K562 (cell line): ENCODE measurements around the gene GDF9. TPM values are rescaled to one million over a fixed set of nuclear protein-coding genes. Genes with fewer than 3 reads are reported as not detected.

ENCODE experiments used
- ATAC-seq: fragments of 200-7000 bp; cut with Tn5 transposase; 3 replicates; pipeline ENCODE4 v1.9.1; 2020; ENCODE audit warnings: moderate library complexity
- BruUV-seq: library from RNA; stranded (reverse); fragments of 400-500 nt; replicated peaks from 2 replicates; lab custom pipeline; 2021; lab: Mats Ljungman, UMichigan
- CTCF ChIA-PET: fragments of 300-600 bp; formaldehyde crosslinking; extraction: SDS; loops from one replicate; lab custom pipeline; 2021; ENCODE audit warnings: low intra/inter-chr PET ratio; lab: Yijun Ruan, JAX
- POLR2A ChIA-PET: fragments of 300-600, 350-650 bp; sonication (Branson Sonifier 250); formaldehyde crosslinking; extraction: SDS; loops from one replicate; lab custom pipeline; 2021; ENCODE audit warnings: antibody characterized with exemption, inconsistent platforms; lab: Yijun Ruan, JAX
- DNase-seq, 4 experiments: peaks; one replicate each; pipeline versions ENCODE4 v3.0.0 to v3.0.0-alpha.2; 2011 to 2018; ENCODE audit warnings: low spot score in 3 of 4, mixed read lengths in 3 of 4; ENCODE audit errors: extremely low read depth in 1 of 4
- FAIRE-seq: peaks from 2 replicates; lab custom pipeline; 2011; peaks lifted over from hg19 to GRCh38; lab: Jason Lieb, UNC
- H2AFZ ChIP-seq: 2 replicates; pipeline ENCODE4 v1.6.0; 2011; ENCODE audit warnings: low read depth, low read length, control low read depth, inconsistent platforms
- H3K27ac ChIP-seq: fragments of 200-600 bp; 3 replicates; pipeline ENCODE4 v1.8.0; 2011; ENCODE audit warnings: low read depth, mild to moderate bottlenecking, control low read depth, inconsistent platforms, low read length, moderate library complexity, mixed read lengths; ENCODE audit errors: extremely low read depth
- H3K27me3 ChIP-seq, 2 experiments: fragments of 300-600 bp in 1 of 2; 2 replicates in 1 of 2; 3 replicates in 1 of 2; pipeline versions ENCODE4 v1.6.0 to v1.8.0; 2011; ENCODE audit warnings: inconsistent platforms in 2 of 2, low read length in 2 of 2, mild to moderate bottlenecking in 1 of 2, mixed read lengths in 1 of 2, moderate library complexity in 1 of 2; ENCODE audit not compliant: control insufficient read depth in 2 of 2, insufficient read depth in 2 of 2
- H3K36me3 ChIP-seq: fragments of 300-600 bp; 3 replicates; pipeline ENCODE4 v1.8.0; 2011; ENCODE audit warnings: mild to moderate bottlenecking, low read length, inconsistent platforms; ENCODE audit not compliant: control insufficient read depth, insufficient read depth
- H3K4me1 ChIP-seq, 2 experiments: fragments of 200-600 bp in 1 of 2; replicated peaks in 1 of 2; 2 replicates in 1 of 2; 3 replicates in 1 of 2; pipeline versions ENCODE4 v1.5.1 to v1.8.0; 2011; ENCODE audit warnings: inconsistent platforms in 2 of 2, low read length in 2 of 2, mild to moderate bottlenecking in 1 of 2, mixed read lengths in 1 of 2, moderate library complexity in 1 of 2; ENCODE audit not compliant: control insufficient read depth in 2 of 2, insufficient read depth in 2 of 2
- H3K4me2 ChIP-seq: 2 replicates; pipeline ENCODE4 v1.6.1; 2011; ENCODE audit warnings: low read length, control low read depth, inconsistent platforms, mixed read lengths; ENCODE audit not compliant: insufficient read depth
- H3K4me3 ChIP-seq: fragments of 200-600 bp; sonication (generic), shearing (Covaris generic); 2 replicates; pipeline ENCODE4 v1.5.1; 2016; ENCODE audit warnings: control low read depth, inconsistent platforms
- H3K79me2 ChIP-seq: fragments of 200-600 bp; 3 replicates; pipeline ENCODE4 v1.8.0; 2011; ENCODE audit warnings: low read length, inconsistent platforms; ENCODE audit not compliant: control insufficient read depth, insufficient read depth
- H3K9ac ChIP-seq, 2 experiments: 2 replicates each; pipeline versions ENCODE4 v1.6.0 to v1.6.1; 2011; ENCODE audit warnings: low read depth in 2 of 2, low read length in 2 of 2, control low read depth in 1 of 2, inconsistent platforms in 1 of 2, mild to moderate bottlenecking in 1 of 2, mixed read lengths in 1 of 2; ENCODE audit not compliant: insufficient read depth in 1 of 2
- H3K9me1 ChIP-seq: one replicate; pipeline ENCODE4 v1.6.0; 2011; ENCODE audit warnings: inconsistent platforms, mild to moderate bottlenecking, low read length, moderate library complexity; ENCODE audit not compliant: control insufficient read depth, insufficient read depth
- H3K9me3 ChIP-seq: replicated peaks from 2 replicates; pipeline ENCODE4 v1.5.1; 2011; ENCODE audit warnings: low read depth, low read length, inconsistent platforms; ENCODE audit not compliant: control insufficient read depth, insufficient read depth
- H4K20me1 ChIP-seq: replicated peaks from 2 replicates; pipeline ENCODE4 v1.6.1; 2011; ENCODE audit warnings: low read length, inconsistent platforms, mixed read lengths; ENCODE audit not compliant: control insufficient read depth, insufficient read depth
- KDM1A ChIP-seq, 2 experiments: fragments of 450-650 bp; IDR thresholded peaks; 2 replicates each; pipeline ENCODE4 v1.6.1; 2016; ENCODE audit warnings: mild to moderate bottlenecking in 2 of 2
- PKNOX1 ChIP-seq: fragments of 450-650 bp; IDR thresholded peaks from 2 replicates; pipeline ENCODE4 v1.6.1; 2016
- STAG1 ChIP-seq: sonication (generic); formaldehyde crosslinking; IDR thresholded peaks from 2 replicates; pipeline ENCODE4 v1.5.0; 2020; ENCODE audit warnings: missing genetic modification reagents, borderline replicate concordance
- VEZF1 ChIP-seq: fragments of 200-800 bp; sonication (Bioruptor generic); IDR thresholded peaks from 2 replicates; pipeline ENCODE4 v1.6.1; 2017; ENCODE audit warnings: missing genetic modification characterization, missing compliant biosample characterization
- WGBS: fragments of 100-300 bp; shearing (Covaris generic); methylation state at CpG from one replicate; pipeline ENCODE4 v1.1.6; 2016; ENCODE audit warnings: low coverage, mixed read lengths; ENCODE audit not compliant: insufficient coverage; ENCODE audit errors: missing lambda C conversion rate; 5-methylcytosine and 5-hydroxymethylcytosine counted together
- in situ Hi-C: fragments of 300-500 bp; cut with MboI; formaldehyde crosslinking; loops from 4 replicates; pipeline ENCODE4 v1.15.0; 2018; ENCODE audit warnings: inconsistent platforms, mixed read lengths
- intact Hi-C: fragments of 100-400 bp; cut with micrococcal nuclease; formaldehyde crosslinking; loops from 2 replicates; pipeline ENCODE4 v1.14.2; 2022
- polyA plus RNA-seq, 8 experiments: library from polyadenylated mRNA; depleted of rRNA in 4 of 8; stranded (reverse) in 5 of 8; unstranded in 3 of 8; fragments of >200 nt; fragmentation: Nextera tagmentation in 2 of 8; fragmentation: Illumina TruSeq in 1 of 8; extraction: Ambion mirVana in 2 of 8; extraction: Trizol in 1 of 8; gene quantifications; 2 replicates each; pipeline versions ENCODE4 v1.2.1 to v1.2.3, GENCODE V29; 2011 to 2014; ENCODE audit warnings: inconsistent platforms in 1 of 8, missing spikeins in 1 of 8
- total RNA-seq, 7 experiments: library from RNA; depleted of rRNA in 6 of 7; stranded (reverse); fragments of >200 nt in 6 of 7; fragmentation: Illumina TruSeq in 2 of 7; extraction: Trizol in 2 of 7; gene quantifications; 2 replicates each; pipeline versions ENCODE4 v1.2.1 to v1.2.3, GENCODE V29; 2011 to 2021; ENCODE audit warnings: low replicate concordance in 1 of 7
- TF ChIP-seq, protein P1 (sequence below): sonication (generic); formaldehyde crosslinking; IDR thresholded peaks from 2 replicates; pipeline ENCODE4 v1.8.0; 2023; ENCODE audit warnings: missing genetic modification reagents, mild to moderate bottlenecking, borderline replicate concordance

Gene GDF9
- total and polyA plus RNA-seq, 9 of the 15 experiments (the other 6 are each of a cell fraction or from before 2014, with no cell fraction given), result 0.10 to 0.70 (median 0.20) TPM; not detected in 1

- TF ChIP-seq, protein P1, sequence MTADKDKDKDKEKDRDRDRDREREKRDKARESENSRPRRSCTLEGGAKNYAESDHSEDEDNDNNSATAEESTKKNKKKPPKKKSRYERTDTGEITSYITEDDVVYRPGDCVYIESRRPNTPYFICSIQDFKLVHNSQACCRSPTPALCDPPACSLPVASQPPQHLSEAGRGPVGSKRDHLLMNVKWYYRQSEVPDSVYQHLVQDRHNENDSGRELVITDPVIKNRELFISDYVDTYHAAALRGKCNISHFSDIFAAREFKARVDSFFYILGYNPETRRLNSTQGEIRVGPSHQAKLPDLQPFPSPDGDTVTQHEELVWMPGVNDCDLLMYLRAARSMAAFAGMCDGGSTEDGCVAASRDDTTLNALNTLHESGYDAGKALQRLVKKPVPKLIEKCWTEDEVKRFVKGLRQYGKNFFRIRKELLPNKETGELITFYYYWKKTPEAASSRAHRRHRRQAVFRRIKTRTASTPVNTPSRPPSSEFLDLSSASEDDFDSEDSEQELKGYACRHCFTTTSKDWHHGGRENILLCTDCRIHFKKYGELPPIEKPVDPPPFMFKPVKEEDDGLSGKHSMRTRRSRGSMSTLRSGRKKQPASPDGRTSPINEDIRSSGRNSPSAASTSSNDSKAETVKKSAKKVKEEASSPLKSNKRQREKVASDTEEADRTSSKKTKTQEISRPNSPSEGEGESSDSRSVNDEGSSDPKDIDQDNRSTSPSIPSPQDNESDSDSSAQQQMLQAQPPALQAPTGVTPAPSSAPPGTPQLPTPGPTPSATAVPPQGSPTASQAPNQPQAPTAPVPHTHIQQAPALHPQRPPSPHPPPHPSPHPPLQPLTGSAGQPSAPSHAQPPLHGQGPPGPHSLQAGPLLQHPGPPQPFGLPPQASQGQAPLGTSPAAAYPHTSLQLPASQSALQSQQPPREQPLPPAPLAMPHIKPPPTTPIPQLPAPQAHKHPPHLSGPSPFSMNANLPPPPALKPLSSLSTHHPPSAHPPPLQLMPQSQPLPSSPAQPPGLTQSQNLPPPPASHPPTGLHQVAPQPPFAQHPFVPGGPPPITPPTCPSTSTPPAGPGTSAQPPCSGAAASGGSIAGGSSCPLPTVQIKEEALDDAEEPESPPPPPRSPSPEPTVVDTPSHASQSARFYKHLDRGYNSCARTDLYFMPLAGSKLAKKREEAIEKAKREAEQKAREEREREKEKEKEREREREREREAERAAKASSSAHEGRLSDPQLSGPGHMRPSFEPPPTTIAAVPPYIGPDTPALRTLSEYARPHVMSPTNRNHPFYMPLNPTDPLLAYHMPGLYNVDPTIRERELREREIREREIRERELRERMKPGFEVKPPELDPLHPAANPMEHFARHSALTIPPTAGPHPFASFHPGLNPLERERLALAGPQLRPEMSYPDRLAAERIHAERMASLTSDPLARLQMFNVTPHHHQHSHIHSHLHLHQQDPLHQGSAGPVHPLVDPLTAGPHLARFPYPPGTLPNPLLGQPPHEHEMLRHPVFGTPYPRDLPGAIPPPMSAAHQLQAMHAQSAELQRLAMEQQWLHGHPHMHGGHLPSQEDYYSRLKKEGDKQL (CRISPR knock-in tag), result no peak
- no peak for TF ChIP-seq STAG1 (CRISPR knock-in tag)
These were observed 18.0 kb downstream of the GDF9 start (continued) for GRCh38 chr5:132848270-132848669.

DNA sequence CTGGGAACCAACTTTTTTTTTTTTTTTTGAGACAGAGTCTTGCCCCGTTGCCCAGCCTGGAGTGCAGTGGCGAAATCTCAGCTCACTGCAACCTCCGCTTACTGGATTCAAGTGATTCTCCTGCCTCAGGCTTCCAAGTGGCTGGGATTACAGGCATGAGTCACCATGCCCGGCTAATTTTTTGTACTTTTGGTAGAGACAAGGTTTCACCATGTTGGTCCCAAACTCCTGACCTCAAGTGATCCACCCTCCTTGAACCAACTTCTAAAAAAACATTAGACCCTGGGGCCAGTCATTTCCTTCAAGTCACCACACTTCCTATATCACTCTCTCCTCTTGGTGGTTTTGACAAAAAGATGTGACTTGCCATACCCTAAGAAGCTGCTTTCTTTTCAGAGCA, 25.0 kb downstream of the GDF9 start:
- Histone ChIP-seq H3K4me2 (no peak overlapping the region), H3K27me3 (no peaks in the 10 kb centered on the region), H3K4me3 (no peak overlapping the region), H3K9me1 (no peaks in the 10 kb centered on the region), H3K4me1 (peaks cover 0 to 19% of the 10 kb centered on the region in 2 experiments; a peak in 3 of 5 replicates)
- 43% methylated on average over 4 of the region's 4 CpGs for WGBS
- DNase-seq (no peak), FAIRE-seq (no peak)
- in situ Hi-C loops, result no loop called here
- TF ChIP-seq PKNOX1, result no peak
- TF ChIP-seq VEZF1 (CRISPR knock-in tag), result no peak
- TF ChIP-seq KDM1A (IDR thresholded peaks at IDR 0.05), result peak in 1 of 2 experiments; percentile 8; a peak in 1 of 4 replicates
- TF ChIP-seq, all 486 proteins: peak for 1
- H2AFZ ChIP-seq, result no peak overlapping the region
- no peaks in the 10 kb centered on the region for H3K9me3 ChIP-seq
- BruUV-seq, result no TSS peak
- H3K36me3 ChIP-seq, result no peaks in the 10 kb centered on the region
- ATAC-seq, result no peak
- intact Hi-C loops, result no loop called here
- H3K79me2 ChIP-seq, result no peaks in the 10 kb centered on the region
- POLR2A ChIA-PET, result interaction anchor here (1.5 kb wide), 1 partner anchor 13 kb away, joined by 4 read pairs; no protein-coding TSS in a partner anchor
- H4K20me1 ChIP-seq, result no peaks in the 10 kb centered on the region
- no peak overlapping the region for H3K9ac ChIP-seq
- H3K27ac ChIP-seq, result no peak overlapping the region
- CTCF ChIA-PET, result no interaction called here
